WTC11 (cell line): Measurements from ENCODE around the gene SETD4. TPM values are rescaled to one million over a fixed set of nuclear protein-coding genes. Genes with fewer than 3 reads are reported as not detected.
A peak's percentile ranks its signal among the peaks of the same experiment; 100 is the strongest.

Experiments used
- ATAC-seq: fragments of 200-7000 bp; cut with Tn5 transposase; 2 replicates; pipeline ENCODE4 v1.10.0; 2021; ENCODE audit warnings: mild to moderate bottlenecking, moderate library complexity
- CTCF ChIA-PET: fragments of 300-600 bp; sonication (Branson Sonifier 250); formaldehyde crosslinking; loops from one replicate; lab custom pipeline; 2021; ENCODE audit warnings: antibody characterized with exemption; lab: Charles Lee
- POLR2A ChIA-PET: fragments of 350-600 bp; sonication (Branson Sonifier 250); formaldehyde crosslinking; loops from one replicate; lab custom pipeline; 2021; ENCODE audit warnings: antibody characterized with exemption; lab: Charles Lee
- DNase-seq: peaks from one replicate; pipeline ENCODE4 v3.0.0; 2021; ENCODE audit warnings: low spot score
- H3K27ac Mint-ChIP-seq: 2 replicates; pipeline ENCODE4 v1.8.0; 2021; ENCODE audit warnings: mixed read lengths
- H3K27me3 Mint-ChIP-seq: 2 replicates; pipeline ENCODE4 v1.8.0; 2021; ENCODE audit warnings: low read depth, mild to moderate bottlenecking, moderate library complexity, mixed read lengths
- H3K36me3 Mint-ChIP-seq: 2 replicates; pipeline ENCODE4 v1.8.0; 2021; ENCODE audit warnings: mixed read lengths
- H3K4me1 Mint-ChIP-seq: 2 replicates; pipeline ENCODE4 v1.8.0; 2022; ENCODE audit warnings: mixed read lengths
- H3K4me3 Mint-ChIP-seq: 2 replicates; pipeline ENCODE4 v1.8.0; 2021; ENCODE audit warnings: mild to moderate bottlenecking, moderate library complexity, mixed read lengths
- H3K9me3 Mint-ChIP-seq: 2 replicates; pipeline ENCODE4 v1.8.0; 2021; ENCODE audit warnings: mixed read lengths
- ATF6 ChIP-seq: sonication (generic); formaldehyde crosslinking; IDR thresholded peaks from 2 replicates; pipeline ENCODE4 v1.8.1; 2023; ENCODE audit warnings: mild to moderate bottlenecking, missing genetic modification reagents
- CBFB ChIP-seq: sonication (generic); formaldehyde crosslinking; IDR thresholded peaks from 2 replicates; pipeline ENCODE4 v1.8.1; 2022; ENCODE audit warnings: mild to moderate bottlenecking, low read depth, missing genetic modification reagents
- EMX1 ChIP-seq: fragments of 250-450 bp; sonication (Bioruptor Pico); IDR thresholded peaks from 2 replicates; pipeline ENCODE4 v1.8.0; 2021; ENCODE audit warnings: mild to moderate bottlenecking
- FOXK1 ChIP-seq: sonication (generic); formaldehyde crosslinking; IDR thresholded peaks from 2 replicates; pipeline ENCODE4 v1.8.0; 2022; ENCODE audit warnings: mild to moderate bottlenecking, moderate library complexity, missing genetic modification reagents
- FOXP1 ChIP-seq: sonication (generic); formaldehyde crosslinking; IDR thresholded peaks from 2 replicates; pipeline ENCODE4 v1.8.0; 2022; ENCODE audit warnings: missing genetic modification reagents, mild to moderate bottlenecking, moderate library complexity, borderline replicate concordance
- MXD4 ChIP-seq: fragments of 250-450 bp; sonication (Bioruptor Pico); IDR thresholded peaks from 2 replicates; pipeline ENCODE4 v1.8.0; 2021; ENCODE audit warnings: mild to moderate bottlenecking, moderate library complexity, borderline replicate concordance
- NR3C1 ChIP-seq: sonication (generic); formaldehyde crosslinking; conservative IDR thresholded peaks from 2 replicates; pipeline ENCODE4 v1.8.1; 2023; ENCODE audit warnings: low read depth, mild to moderate bottlenecking, missing genetic modification reagents
- PRRX2 ChIP-seq: fragments of 250-450 bp; sonication (Bioruptor Pico); IDR thresholded peaks from 2 replicates; pipeline ENCODE4 v1.8.0; 2021; ENCODE audit warnings: mild to moderate bottlenecking
- SP1 ChIP-seq: sonication (generic); formaldehyde crosslinking; conservative IDR thresholded peaks from 2 replicates; pipeline ENCODE4 v1.8.1; 2022; ENCODE audit warnings: missing genetic modification reagents
- ZBTB21 ChIP-seq: sonication (generic); formaldehyde crosslinking; IDR thresholded peaks from 2 replicates; pipeline ENCODE4 v1.8.1; 2023; ENCODE audit warnings: mild to moderate bottlenecking, missing genetic modification reagents, borderline replicate concordance
- ZNF317 ChIP-seq: sonication (generic); formaldehyde crosslinking; IDR thresholded peaks from 2 replicates; pipeline ENCODE4 v1.8.1; 2023; ENCODE audit warnings: low read depth, mild to moderate bottlenecking, moderate library complexity, missing genetic modification reagents, borderline replicate concordance
- ZNF423 ChIP-seq: fragments of 250-450 bp; sonication (Bioruptor Pico); IDR thresholded peaks from 2 replicates; pipeline ENCODE4 v2.1.2; 2022; ENCODE audit warnings: mild to moderate bottlenecking, moderate library complexity
- ZNF532 ChIP-seq: fragments of 250-450 bp; sonication (Bioruptor Pico); IDR thresholded peaks from 2 replicates; pipeline ENCODE4 v1.9.0; 2021; ENCODE audit warnings: mild to moderate bottlenecking, borderline replicate concordance
- ZNF671 ChIP-seq: fragments of 250-450 bp; sonication (Bioruptor Pico); IDR thresholded peaks from 2 replicates; pipeline ENCODE4 v1.8.0; 2021; ENCODE audit warnings: mild to moderate bottlenecking
- total RNA-seq: library from RNA; stranded (reverse); gene quantifications from 3 replicates; pipeline ENCODE4 v1.2.3, GENCODE V29; 2021
- TF ChIP-seq, protein P1 (sequence below): sonication (generic); formaldehyde crosslinking; conservative IDR thresholded peaks from 2 replicates; pipeline ENCODE4 v1.8.1; 2023; ENCODE audit warnings: mild to moderate bottlenecking, low read depth, missing genetic modification reagents, moderate library complexity
- TF ChIP-seq, protein P2 (sequence below): sonication (generic); formaldehyde crosslinking; IDR thresholded peaks from 2 replicates; pipeline ENCODE4 v1.8.1; 2023; ENCODE audit warnings: mild to moderate bottlenecking, missing genetic modification reagents, borderline replicate concordance
- TF ChIP-seq, protein P3 (sequence below): sonication (generic); formaldehyde crosslinking; IDR thresholded peaks from 2 replicates; pipeline ENCODE4 v1.8.0; 2023; ENCODE audit warnings: mild to moderate bottlenecking, missing genetic modification reagents
- TF ChIP-seq, protein P4 (sequence below): sonication (generic); formaldehyde crosslinking; IDR thresholded peaks from 2 replicates; pipeline ENCODE4 v1.8.1; 2022; ENCODE audit warnings: mild to moderate bottlenecking, missing genetic modification reagents, moderate library complexity, borderline replicate concordance

SETD4 gene
- total RNA-seq, 1 experiment from 2014 or later, result 64.8 TPM

DNA sequence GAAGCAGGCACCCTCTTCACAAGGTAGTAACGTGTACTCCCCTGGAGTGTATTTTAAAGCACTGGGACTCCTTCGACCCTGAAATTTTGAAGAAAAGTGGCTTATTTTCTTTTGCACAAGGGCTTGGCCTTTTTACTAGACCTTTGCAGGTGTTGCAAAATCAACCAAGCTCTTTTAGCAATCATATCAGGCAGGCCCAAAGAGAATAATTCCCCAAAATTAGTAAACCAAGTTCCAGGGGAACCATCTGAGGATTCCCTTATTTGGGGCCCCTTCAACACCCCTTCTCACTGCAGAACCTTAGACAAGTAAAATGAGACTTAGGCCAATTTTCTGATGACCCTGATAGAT is 37.8 kb upstream of the SETD4 start:
- TF ChIP-seq ZBTB21 (no peak), ZNF317 (CRISPR knock-in tag) (no peak), CBFB (CRISPR knock-in tag) (no peak), SP1 (no peak), ATF6 (CRISPR knock-in tag) (no peak), MXD4 (CRISPR knock-in tag) (no peak), ZNF423 (CRISPR knock-in tag) (no peak), PRRX2 (no peak), ZNF671 (CRISPR knock-in tag) (no peak), FOXP1 (no peak), EMX1 (no peak), FOXK1 (no peak), NR3C1 (CRISPR knock-in tag) (no peak), ZNF532 (no peak)
- TF ChIP-seq, protein P1, sequence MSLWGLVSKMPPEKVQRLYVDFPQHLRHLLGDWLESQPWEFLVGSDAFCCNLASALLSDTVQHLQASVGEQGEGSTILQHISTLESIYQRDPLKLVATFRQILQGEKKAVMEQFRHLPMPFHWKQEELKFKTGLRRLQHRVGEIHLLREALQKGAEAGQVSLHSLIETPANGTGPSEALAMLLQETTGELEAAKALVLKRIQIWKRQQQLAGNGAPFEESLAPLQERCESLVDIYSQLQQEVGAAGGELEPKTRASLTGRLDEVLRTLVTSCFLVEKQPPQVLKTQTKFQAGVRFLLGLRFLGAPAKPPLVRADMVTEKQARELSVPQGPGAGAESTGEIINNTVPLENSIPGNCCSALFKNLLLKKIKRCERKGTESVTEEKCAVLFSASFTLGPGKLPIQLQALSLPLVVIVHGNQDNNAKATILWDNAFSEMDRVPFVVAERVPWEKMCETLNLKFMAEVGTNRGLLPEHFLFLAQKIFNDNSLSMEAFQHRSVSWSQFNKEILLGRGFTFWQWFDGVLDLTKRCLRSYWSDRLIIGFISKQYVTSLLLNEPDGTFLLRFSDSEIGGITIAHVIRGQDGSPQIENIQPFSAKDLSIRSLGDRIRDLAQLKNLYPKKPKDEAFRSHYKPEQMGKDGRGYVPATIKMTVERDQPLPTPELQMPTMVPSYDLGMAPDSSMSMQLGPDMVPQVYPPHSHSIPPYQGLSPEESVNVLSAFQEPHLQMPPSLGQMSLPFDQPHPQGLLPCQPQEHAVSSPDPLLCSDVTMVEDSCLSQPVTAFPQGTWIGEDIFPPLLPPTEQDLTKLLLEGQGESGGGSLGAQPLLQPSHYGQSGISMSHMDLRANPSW (CRISPR knock-in tag), result no peak
- TF ChIP-seq, protein P2, sequence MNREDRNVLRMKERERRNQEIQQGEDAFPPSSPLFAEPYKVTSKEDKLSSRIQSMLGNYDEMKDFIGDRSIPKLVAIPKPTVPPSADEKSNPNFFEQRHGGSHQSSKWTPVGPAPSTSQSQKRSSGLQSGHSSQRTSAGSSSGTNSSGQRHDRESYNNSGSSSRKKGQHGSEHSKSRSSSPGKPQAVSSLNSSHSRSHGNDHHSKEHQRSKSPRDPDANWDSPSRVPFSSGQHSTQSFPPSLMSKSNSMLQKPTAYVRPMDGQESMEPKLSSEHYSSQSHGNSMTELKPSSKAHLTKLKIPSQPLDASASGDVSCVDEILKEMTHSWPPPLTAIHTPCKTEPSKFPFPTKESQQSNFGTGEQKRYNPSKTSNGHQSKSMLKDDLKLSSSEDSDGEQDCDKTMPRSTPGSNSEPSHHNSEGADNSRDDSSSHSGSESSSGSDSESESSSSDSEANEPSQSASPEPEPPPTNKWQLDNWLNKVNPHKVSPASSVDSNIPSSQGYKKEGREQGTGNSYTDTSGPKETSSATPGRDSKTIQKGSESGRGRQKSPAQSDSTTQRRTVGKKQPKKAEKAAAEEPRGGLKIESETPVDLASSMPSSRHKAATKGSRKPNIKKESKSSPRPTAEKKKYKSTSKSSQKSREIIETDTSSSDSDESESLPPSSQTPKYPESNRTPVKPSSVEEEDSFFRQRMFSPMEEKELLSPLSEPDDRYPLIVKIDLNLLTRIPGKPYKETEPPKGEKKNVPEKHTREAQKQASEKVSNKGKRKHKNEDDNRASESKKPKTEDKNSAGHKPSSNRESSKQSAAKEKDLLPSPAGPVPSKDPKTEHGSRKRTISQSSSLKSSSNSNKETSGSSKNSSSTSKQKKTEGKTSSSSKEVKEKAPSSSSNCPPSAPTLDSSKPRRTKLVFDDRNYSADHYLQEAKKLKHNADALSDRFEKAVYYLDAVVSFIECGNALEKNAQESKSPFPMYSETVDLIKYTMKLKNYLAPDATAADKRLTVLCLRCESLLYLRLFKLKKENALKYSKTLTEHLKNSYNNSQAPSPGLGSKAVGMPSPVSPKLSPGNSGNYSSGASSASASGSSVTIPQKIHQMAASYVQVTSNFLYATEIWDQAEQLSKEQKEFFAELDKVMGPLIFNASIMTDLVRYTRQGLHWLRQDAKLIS (CRISPR knock-in tag), result no peak
- TF ChIP-seq, protein P3, sequence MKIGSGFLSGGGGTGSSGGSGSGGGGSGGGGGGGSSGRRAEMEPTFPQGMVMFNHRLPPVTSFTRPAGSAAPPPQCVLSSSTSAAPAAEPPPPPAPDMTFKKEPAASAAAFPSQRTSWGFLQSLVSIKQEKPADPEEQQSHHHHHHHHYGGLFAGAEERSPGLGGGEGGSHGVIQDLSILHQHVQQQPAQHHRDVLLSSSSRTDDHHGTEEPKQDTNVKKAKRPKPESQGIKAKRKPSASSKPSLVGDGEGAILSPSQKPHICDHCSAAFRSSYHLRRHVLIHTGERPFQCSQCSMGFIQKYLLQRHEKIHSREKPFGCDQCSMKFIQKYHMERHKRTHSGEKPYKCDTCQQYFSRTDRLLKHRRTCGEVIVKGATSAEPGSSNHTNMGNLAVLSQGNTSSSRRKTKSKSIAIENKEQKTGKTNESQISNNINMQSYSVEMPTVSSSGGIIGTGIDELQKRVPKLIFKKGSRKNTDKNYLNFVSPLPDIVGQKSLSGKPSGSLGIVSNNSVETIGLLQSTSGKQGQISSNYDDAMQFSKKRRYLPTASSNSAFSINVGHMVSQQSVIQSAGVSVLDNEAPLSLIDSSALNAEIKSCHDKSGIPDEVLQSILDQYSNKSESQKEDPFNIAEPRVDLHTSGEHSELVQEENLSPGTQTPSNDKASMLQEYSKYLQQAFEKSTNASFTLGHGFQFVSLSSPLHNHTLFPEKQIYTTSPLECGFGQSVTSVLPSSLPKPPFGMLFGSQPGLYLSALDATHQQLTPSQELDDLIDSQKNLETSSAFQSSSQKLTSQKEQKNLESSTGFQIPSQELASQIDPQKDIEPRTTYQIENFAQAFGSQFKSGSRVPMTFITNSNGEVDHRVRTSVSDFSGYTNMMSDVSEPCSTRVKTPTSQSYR (CRISPR knock-in tag), result no peak
- TF ChIP-seq, protein P4, sequence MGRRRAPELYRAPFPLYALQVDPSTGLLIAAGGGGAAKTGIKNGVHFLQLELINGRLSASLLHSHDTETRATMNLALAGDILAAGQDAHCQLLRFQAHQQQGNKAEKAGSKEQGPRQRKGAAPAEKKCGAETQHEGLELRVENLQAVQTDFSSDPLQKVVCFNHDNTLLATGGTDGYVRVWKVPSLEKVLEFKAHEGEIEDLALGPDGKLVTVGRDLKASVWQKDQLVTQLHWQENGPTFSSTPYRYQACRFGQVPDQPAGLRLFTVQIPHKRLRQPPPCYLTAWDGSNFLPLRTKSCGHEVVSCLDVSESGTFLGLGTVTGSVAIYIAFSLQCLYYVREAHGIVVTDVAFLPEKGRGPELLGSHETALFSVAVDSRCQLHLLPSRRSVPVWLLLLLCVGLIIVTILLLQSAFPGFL, result no peak
- H3K4me3 Mint-ChIP-seq, result peak overlapping the region; percentile 26
- H3K27ac Mint-ChIP-seq, result peak overlapping the region; percentile 95
- ChIA-PET POLR2A (interaction anchor here (0.6 kb wide), 1 partner anchor 16 kb away, joined by 7 read pairs; no protein-coding TSS in a partner anchor), CTCF (interaction anchor here (4.4 kb wide), 1 partner anchor 11 kb away, joined by 22 read pairs; no protein-coding TSS in a partner anchor)
- H3K36me3 Mint-ChIP-seq, result peaks cover 34% of the 10 kb centered on the region
- peaks cover 29% of the 10 kb centered on the region for H3K9me3 Mint-ChIP-seq
- H3K4me1 Mint-ChIP-seq, result peaks cover 73% of the 10 kb centered on the region
- DNase-seq (no peak), ATAC-seq (no peak)
- peaks cover 8% of the 10 kb centered on the region for H3K27me3 Mint-ChIP-seq
